ENCODE data around the gene CD180. TPM values are rescaled to one million over a fixed set of nuclear protein-coding genes. Genes with fewer than 3 reads are reported as not detected.
"Not testable (repeated sequence)": the region's sequence is repeated elsewhere in the genome, so short reads cannot be mapped to it uniquely, and the experiment has no call there.

CD180 gene
- total RNA-seq, 1 donor from 2014 or later = not detected

DNA sequence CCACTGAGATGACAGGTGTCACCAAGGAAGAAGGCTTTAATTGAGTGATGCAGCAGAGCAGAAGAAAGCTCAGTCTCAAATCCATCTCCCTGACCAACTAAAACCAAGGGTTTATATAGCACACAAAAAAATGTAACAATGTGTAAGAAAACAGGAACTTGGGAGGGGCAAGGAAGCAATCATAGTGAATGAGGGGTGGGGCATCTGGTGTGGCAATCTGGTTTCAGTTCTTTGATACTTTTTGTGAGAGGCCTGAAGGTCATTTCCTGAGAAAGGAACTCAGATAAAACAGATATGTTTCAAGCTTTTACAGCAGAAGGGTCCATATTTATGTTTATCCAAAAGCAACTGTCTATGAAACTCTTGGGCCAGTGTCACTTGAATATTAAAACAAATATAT is 19.7 kb downstream of the CD180 start:
- H3K27ac Mint-ChIP-seq = no peak overlapping the region
- TF ChIP-seq, protein P1, sequence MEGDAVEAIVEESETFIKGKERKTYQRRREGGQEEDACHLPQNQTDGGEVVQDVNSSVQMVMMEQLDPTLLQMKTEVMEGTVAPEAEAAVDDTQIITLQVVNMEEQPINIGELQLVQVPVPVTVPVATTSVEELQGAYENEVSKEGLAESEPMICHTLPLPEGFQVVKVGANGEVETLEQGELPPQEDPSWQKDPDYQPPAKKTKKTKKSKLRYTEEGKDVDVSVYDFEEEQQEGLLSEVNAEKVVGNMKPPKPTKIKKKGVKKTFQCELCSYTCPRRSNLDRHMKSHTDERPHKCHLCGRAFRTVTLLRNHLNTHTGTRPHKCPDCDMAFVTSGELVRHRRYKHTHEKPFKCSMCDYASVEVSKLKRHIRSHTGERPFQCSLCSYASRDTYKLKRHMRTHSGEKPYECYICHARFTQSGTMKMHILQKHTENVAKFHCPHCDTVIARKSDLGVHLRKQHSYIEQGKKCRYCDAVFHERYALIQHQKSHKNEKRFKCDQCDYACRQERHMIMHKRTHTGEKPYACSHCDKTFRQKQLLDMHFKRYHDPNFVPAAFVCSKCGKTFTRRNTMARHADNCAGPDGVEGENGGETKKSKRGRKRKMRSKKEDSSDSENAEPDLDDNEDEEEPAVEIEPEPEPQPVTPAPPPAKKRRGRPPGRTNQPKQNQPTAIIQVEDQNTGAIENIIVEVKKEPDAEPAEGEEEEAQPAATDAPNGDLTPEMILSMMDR (IDR thresholded peaks at IDR 0.05; ENCODE audit: unreplicated experiment) = no peak
- H3K4me1 Mint-ChIP-seq (ENCODE audit: low read depth) = no peaks in the 10 kb centered on the region
- no peaks in the 10 kb centered on the region for H3K27me3 Mint-ChIP-seq
- no peak for DNase-seq (ENCODE audit: low spot score, unreplicated experiment)
- H3K9me3 Mint-ChIP-seq (ENCODE audit: low read depth) = no peaks in the 10 kb centered on the region
- no peak overlapping the region for H3K4me3 Mint-ChIP-seq (ENCODE audit: low read depth)
- H3K36me3 Mint-ChIP-seq (ENCODE audit: insufficient read depth) = no peaks in the 10 kb centered on the region

DNA sequence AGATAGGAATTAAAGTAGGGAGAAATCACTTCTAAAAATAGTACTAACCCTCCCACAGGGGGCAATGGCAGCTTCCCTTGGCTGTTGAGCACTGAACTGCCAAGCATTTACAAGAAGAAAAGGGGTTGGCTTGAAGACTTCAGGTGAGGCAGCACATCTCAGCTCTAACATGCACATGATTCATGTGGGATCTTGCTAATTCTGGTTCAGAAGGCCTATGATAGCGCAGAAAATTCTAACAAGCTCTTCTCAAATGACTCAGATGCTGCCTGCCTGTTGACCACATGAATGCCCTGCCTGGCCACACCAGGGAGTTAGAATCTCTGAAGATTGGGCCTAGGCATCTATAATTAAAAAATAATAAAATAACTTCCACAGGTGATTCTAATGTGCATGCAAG is 22.6 kb downstream of the CD180 start:
- Mint-ChIP-seq H3K36me3 (ENCODE audit: insufficient read depth) (no peaks in the 10 kb centered on the region), H3K27me3 (no peaks in the 10 kb centered on the region), H3K4me1 (ENCODE audit: low read depth) (no peaks in the 10 kb centered on the region), H3K4me3 (ENCODE audit: low read depth) (no peak overlapping the region), H3K9me3 (ENCODE audit: low read depth) (no peaks in the 10 kb centered on the region), H3K27ac (no peak overlapping the region)
- TF ChIP-seq, protein P1 (IDR thresholded peaks at IDR 0.05; ENCODE audit: unreplicated experiment) = no peak
- no peak for DNase-seq (ENCODE audit: low spot score, unreplicated experiment)

DNA sequence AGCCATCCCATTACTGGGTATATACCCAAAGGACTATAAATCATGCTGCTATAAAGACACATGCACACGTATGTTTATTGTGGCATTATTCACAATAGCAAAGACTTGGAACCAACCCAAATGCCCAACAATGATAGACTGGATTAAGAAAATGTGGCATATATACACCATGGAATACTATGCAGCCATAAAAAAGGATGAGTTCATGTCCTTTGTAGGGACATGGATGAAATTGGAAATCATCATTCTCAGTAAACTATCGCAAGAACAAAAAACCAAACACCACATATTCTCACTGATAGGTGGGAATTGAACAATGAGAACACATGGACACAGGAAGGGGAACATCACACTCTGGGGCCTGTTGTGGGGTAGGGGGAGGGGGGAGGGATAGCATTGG is 23.2 kb downstream of the CD180 start:
- DNase-seq (ENCODE audit: low spot score, unreplicated experiment); H3K27me3 Mint-ChIP-seq; H3K4me3 Mint-ChIP-seq (ENCODE audit: low read depth); H3K4me1 Mint-ChIP-seq (ENCODE audit: low read depth); H3K27ac Mint-ChIP-seq; H3K36me3 Mint-ChIP-seq (ENCODE audit: insufficient read depth); H3K9me3 Mint-ChIP-seq (ENCODE audit: low read depth): not testable (repeated sequence)

DNA sequence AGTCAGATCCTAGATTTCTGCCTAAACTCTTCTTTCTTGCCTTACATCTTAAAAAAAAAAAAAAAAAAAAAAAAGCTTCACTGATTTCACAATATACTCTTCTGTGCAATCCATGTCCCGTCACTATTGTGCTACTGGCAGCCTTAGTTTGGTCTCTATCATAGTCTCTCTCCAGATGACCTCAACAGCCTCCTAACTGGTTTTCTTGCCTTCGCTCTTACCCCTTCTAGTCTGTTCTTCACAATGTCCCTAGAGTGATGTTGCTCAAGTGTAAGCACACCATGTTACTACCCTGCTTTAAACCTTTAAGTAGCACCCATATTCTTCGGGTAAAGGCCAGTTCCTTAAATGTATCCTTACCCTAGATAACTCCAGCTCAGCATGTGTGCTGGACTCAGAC is 25.8 kb downstream of the CD180 start:
- no peaks in the 10 kb centered on the region for H3K27me3 Mint-ChIP-seq
- H3K4me3 Mint-ChIP-seq (ENCODE audit: low read depth) = no peak overlapping the region
- TF ChIP-seq, protein P1 (IDR thresholded peaks at IDR 0.05; ENCODE audit: unreplicated experiment) = no peak
- peaks cover 3% of the 10 kb centered on the region for H3K36me3 Mint-ChIP-seq (ENCODE audit: insufficient read depth)
- no peak overlapping the region for H3K27ac Mint-ChIP-seq
- peaks cover 2% of the 10 kb centered on the region for H3K4me1 Mint-ChIP-seq (ENCODE audit: low read depth)
- DNase-seq (ENCODE audit: low spot score, unreplicated experiment) = no peak
- no peaks in the 10 kb centered on the region for H3K9me3 Mint-ChIP-seq (ENCODE audit: low read depth)

DNA sequence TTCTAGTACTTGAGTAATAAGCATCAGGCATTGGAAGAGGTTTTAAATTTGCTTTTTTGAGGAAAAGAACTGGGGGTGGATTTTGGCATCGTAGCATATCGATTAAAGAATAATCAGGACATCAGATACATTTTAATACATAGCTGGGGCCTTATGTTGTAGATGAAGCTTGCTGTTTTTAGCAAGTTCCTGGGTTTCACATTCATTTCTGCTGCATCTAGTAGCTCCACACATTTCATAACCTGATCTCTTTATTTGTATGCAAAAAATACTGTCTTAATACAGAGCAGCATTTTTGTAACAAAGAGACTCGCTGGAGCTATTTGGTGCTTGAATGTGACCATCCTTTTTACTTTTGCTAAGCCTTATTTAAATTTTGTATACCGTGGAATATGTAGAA is 28.5 kb downstream of the CD180 start:
- Mint-ChIP-seq H3K36me3 (ENCODE audit: insufficient read depth) (peaks cover 11% of the 10 kb centered on the region), H3K27ac (no peak overlapping the region), H3K4me1 (ENCODE audit: low read depth) (peaks cover 2% of the 10 kb centered on the region), H3K9me3 (ENCODE audit: low read depth) (no peaks in the 10 kb centered on the region), H3K27me3 (no peaks in the 10 kb centered on the region), H3K4me3 (ENCODE audit: low read depth) (no peak overlapping the region)
- TF ChIP-seq, protein P1 (IDR thresholded peaks at IDR 0.05; ENCODE audit: unreplicated experiment) = no peak
- DNase-seq (ENCODE audit: low spot score, unreplicated experiment) = no peak

DNA sequence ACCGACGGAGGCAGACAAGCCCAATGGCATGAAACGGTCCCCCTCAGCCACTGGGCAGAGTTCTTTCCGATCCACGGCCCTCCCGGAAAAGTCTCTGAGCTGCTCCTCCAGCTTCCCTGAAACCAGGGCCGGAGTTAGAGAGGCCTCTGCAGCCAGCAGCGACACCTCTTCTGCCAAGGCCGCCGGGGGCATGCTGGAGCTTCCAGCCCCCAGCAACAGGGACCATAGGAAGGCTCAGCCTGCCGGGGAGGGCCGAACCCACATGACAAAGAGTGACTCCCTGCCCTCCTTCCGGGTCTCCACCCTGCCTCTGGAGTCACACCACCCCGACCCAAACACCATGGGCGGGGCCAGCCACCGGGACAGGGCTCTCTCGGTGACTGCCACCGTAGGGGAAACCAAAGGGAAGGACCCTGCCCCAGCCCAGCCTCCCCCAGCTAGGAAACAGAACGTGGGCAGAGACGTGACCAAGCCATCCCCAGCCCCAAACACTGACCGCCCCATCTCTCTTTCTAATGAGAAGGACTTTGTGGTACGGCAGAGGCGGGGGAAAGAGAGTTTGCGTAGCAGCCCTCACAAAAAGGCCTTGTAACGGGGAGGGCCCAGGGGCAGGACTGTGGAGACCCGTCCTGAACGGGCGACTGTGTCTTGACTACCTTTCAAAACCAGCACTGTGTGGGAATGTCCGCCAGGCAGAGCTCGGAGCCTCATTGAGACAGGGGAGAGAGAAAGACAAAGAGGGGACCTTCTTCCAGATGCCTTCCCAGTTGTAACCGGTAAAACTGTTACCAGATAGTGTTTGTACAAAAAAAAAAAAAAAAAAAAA is 29.9 kb downstream of the CD180 start:
- no peaks in the 10 kb centered on the region for H3K27me3 Mint-ChIP-seq
- peak overlapping the region; percentile 94 for H3K27ac Mint-ChIP-seq
- H3K9me3 Mint-ChIP-seq (ENCODE audit: low read depth) = no peaks in the 10 kb centered on the region
- H3K4me3 Mint-ChIP-seq (ENCODE audit: low read depth) = no peak overlapping the region
- TF ChIP-seq, protein P1 (IDR thresholded peaks at IDR 0.05; ENCODE audit: unreplicated experiment) = no peak
- H3K4me1 Mint-ChIP-seq (ENCODE audit: low read depth) = peaks cover 2% of the 10 kb centered on the region
- DNase-seq (ENCODE audit: low spot score, unreplicated experiment) = no peak
- H3K36me3 Mint-ChIP-seq (ENCODE audit: insufficient read depth) = peaks cover 19% of the 10 kb centered on the region
